Parathyroid adenoma (tissue), 2 donors: ENCODE data around the gene POMGNT2.

Experiments
- H2AFZ ChIP-seq: fragments of 300-600 bp; sonication (generic); one replicate; pipeline ENCODE4 v1.7.0; 2017; ENCODE audit warnings: antibody characterized with exemption, mild to moderate bottlenecking
- H3K27ac ChIP-seq: fragments of 300-600 bp; sonication (generic); one replicate; pipeline ENCODE4 v1.7.0; 2017
- H3K27me3 ChIP-seq: fragments of 300-600 bp; sonication (generic); one replicate; pipeline ENCODE4 v1.7.0; 2017; ENCODE audit warnings: low read length; ENCODE audit not compliant: control insufficient read depth, insufficient read depth
- H3K36me3 ChIP-seq: fragments of 300-600 bp; sonication (generic); one replicate; pipeline ENCODE4 v1.7.0; 2017; ENCODE audit warnings: low read length; ENCODE audit not compliant: control insufficient read depth, insufficient read depth
- H3K4me1 ChIP-seq: fragments of 300-600 bp; sonication (generic); one replicate; pipeline ENCODE4 v1.7.0; 2017; ENCODE audit warnings: control low read depth
- H3K4me2 ChIP-seq: fragments of 300-600 bp; sonication (generic); one replicate; pipeline ENCODE4 v1.7.0; 2017; ENCODE audit warnings: low read length
- H3K4me3 ChIP-seq: fragments of 300-600 bp; sonication (generic); one replicate; pipeline ENCODE4 v1.7.0; 2017; ENCODE audit warnings: low read depth, low read length
- H3K79me2 ChIP-seq: fragments of 300-600 bp; sonication (generic); one replicate; pipeline ENCODE4 v1.7.0; 2017; ENCODE audit warnings: control low read depth
- H3K9ac ChIP-seq: fragments of 300-600 bp; sonication (generic); one replicate; pipeline ENCODE4 v1.7.0; 2017; ENCODE audit warnings: mild to moderate bottlenecking
- H3K9me3 ChIP-seq: fragments of 300-600 bp; sonication (generic); one replicate; pipeline ENCODE4 v1.7.0; 2017; ENCODE audit warnings: low read length; ENCODE audit not compliant: control insufficient read depth
- TF ChIP-seq, protein P1 (sequence below): fragments of 300-600 bp; sonication (generic); IDR thresholded peaks from one replicate; pipeline ENCODE4 v1.7.0; 2017; ENCODE audit warnings: antibody characterized with exemption, mild to moderate bottlenecking
- donor health status: primary hyperparathyroidism.

POMGNT2 gene

GRCh38 chr3:43043071-43043766 lies 62.7 kb downstream of the POMGNT2 start:
- Histone ChIP-seq H3K27me3 (no peaks in the 10 kb centered on the region), H3K4me2 (no peak overlapping the region), H3K9me3 (no peaks in the 10 kb centered on the region), H2AFZ (no peak overlapping the region), H3K79me2 (no peaks in the 10 kb centered on the region), H3K36me3 (no peaks in the 10 kb centered on the region), H3K4me3 (no peak overlapping the region), H3K27ac (no peak overlapping the region), H3K4me1 (no peaks in the 10 kb centered on the region), H3K9ac (no peak overlapping the region)
- TF ChIP-seq, protein P1, sequence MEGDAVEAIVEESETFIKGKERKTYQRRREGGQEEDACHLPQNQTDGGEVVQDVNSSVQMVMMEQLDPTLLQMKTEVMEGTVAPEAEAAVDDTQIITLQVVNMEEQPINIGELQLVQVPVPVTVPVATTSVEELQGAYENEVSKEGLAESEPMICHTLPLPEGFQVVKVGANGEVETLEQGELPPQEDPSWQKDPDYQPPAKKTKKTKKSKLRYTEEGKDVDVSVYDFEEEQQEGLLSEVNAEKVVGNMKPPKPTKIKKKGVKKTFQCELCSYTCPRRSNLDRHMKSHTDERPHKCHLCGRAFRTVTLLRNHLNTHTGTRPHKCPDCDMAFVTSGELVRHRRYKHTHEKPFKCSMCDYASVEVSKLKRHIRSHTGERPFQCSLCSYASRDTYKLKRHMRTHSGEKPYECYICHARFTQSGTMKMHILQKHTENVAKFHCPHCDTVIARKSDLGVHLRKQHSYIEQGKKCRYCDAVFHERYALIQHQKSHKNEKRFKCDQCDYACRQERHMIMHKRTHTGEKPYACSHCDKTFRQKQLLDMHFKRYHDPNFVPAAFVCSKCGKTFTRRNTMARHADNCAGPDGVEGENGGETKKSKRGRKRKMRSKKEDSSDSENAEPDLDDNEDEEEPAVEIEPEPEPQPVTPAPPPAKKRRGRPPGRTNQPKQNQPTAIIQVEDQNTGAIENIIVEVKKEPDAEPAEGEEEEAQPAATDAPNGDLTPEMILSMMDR, result no peak

GRCh38 chr3:43041517-43041916 lies 64.4 kb downstream of the POMGNT2 start:
- H2AFZ ChIP-seq, result no peak overlapping the region
- H3K79me2 ChIP-seq, result no peaks in the 10 kb centered on the region
- H3K4me2 ChIP-seq, result no peak overlapping the region
- H3K9me3 ChIP-seq, result no peaks in the 10 kb centered on the region
- no peak overlapping the region for H3K27ac ChIP-seq
- no peak overlapping the region for H3K4me3 ChIP-seq
- H3K36me3 ChIP-seq, result no peaks in the 10 kb centered on the region
- TF ChIP-seq, protein P1, result no peak
- H3K9ac ChIP-seq, result no peak overlapping the region
- no peaks in the 10 kb centered on the region for H3K27me3 ChIP-seq
- H3K4me1 ChIP-seq, result no peaks in the 10 kb centered on the region

- Histone ChIP-seq H3K27ac (no peak overlapping the region), H3K4me3 (no peak overlapping the region), H3K4me2 (no peak overlapping the region), H3K4me1 (no peaks in the 10 kb centered on the region), H3K79me2 (no peaks in the 10 kb centered on the region), H3K9me3 (no peaks in the 10 kb centered on the region), H2AFZ (no peak overlapping the region), H3K27me3 (no peaks in the 10 kb centered on the region), H3K9ac (no peak overlapping the region), H3K36me3 (no peaks in the 10 kb centered on the region)
- TF ChIP-seq, protein P1, result no peak
Observed at GRCh38 chr3:43038010-43038409, 67.9 kb downstream of the POMGNT2 start.

- no peaks in the 10 kb centered on the region for H3K4me1 ChIP-seq
- TF ChIP-seq, protein P1, result no peak
- no peak overlapping the region for H3K9ac ChIP-seq
Observed at GRCh38 chr3:43036621-43037423, 69.1 kb downstream of the POMGNT2 start.

More at GRCh38 chr3:43036621-43037423, 69.1 kb downstream of the POMGNT2 start:
- Histone ChIP-seq H3K27me3 (no peaks in the 10 kb centered on the region), H3K9me3 (no peaks in the 10 kb centered on the region), H3K36me3 (no peaks in the 10 kb centered on the region), H3K27ac (no peak overlapping the region), H3K4me2 (no peak overlapping the region), H3K4me3 (no peak overlapping the region), H3K79me2 (no peaks in the 10 kb centered on the region), H2AFZ (no peak overlapping the region)
